NCI-H2171 treated with DMSO at 0.1 percent for 48 hours (cell line): ENCODE data around the gene ZDHHC4.

Source experiments
- DNase-seq: peaks from one replicate; lab custom pipeline; 2025; lab: John Stamatoyannopoulos, UW

Gene ZDHHC4

GRCh38 chr7:6636741-6637543, 59.7 kb downstream of the ZDHHC4 start, which contains the start of gene ZNF316:
Gene ZNF316, plus strand, starts transcription at chr7:6637318. Its CDS starts 5,092 bp downstream, at chr7:6642410.
- DNase-seq, result peak; percentile 9

DNA sequence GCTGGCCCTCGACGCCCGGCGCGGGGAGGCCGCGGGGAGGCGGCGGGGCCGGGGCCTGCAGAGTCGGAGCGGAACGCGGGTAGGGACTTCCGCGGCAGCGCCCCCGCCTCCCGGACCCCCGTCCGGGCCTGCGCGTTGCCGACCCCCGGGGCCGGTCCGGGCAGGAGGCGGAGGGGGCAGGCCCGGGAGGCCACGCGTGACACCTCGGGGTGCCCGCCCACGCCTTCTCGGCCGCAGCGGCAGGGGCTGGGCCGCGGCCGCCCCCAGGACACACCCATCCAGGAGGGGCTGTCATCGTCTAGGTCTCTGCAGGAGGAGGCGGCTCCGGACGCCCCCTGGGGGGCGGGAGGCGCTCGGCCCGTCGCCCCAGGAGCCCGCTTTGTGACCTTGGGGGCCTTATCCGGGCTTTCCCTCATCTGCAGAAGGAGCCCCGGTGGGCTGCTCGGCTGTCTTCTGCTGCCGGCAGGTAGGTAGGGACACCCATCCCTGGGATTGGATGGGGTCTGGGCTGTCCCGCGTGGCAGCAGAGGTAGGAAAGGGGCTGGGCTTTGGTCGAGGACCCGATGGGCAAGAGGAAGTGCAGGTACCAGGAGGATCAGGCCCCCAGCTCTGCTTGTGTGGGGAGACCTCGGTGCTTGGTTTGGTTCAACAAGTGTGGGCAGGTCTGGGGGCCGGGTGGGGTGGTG, 60.4 kb downstream of the ZDHHC4 start:
- DNase-seq, result no peak
